Ascending aorta (tissue), 2 donors: ENCODE results near the gene YEATS4. TPM values are rescaled to one million over a fixed set of nuclear protein-coding genes. Genes with fewer than 3 reads are reported as not detected.
A peak's percentile ranks its signal among the peaks of the same experiment; 100 is the strongest.
"Not testable (repeated sequence)": the region's sequence is repeated elsewhere in the genome, so short reads cannot be mapped to it uniquely, and the experiment has no call there.

Source experiments
- DNase-seq, 2 donors: peaks; one replicate each; pipeline ENCODE4 v3.0.0-alpha.2; 2019; ENCODE audit warnings: low spot score in 2 of 2
- H3K27ac ChIP-seq, 2 donors: fragments of 200-600 bp; sonication (generic); one replicate each; pipeline ENCODE4 v1.5.1; 2016 to 2017; ENCODE audit warnings: mild to moderate bottlenecking in 1 of 2
- H3K27me3 ChIP-seq: fragments of 200-600 bp; sonication (generic); one replicate; pipeline ENCODE4 v1.5.1; 2017
- H3K36me3 ChIP-seq, 2 donors: fragments of 200-600 bp; sonication (generic); one replicate each; pipeline ENCODE4 v1.5.1; 2016
- H3K4me1 ChIP-seq, 2 donors: fragments of 200-600 bp; sonication (generic); one replicate each; pipeline ENCODE4 v1.5.1; 2016 to 2017; ENCODE audit warnings: mild to moderate bottlenecking in 1 of 2
- H3K4me3 ChIP-seq, 2 donors: fragments of 200-600 bp; sonication (generic); one replicate each; pipeline ENCODE4 v1.5.1; 2016 to 2017; ENCODE audit warnings: mild to moderate bottlenecking in 1 of 2
- H3K9me3 ChIP-seq, 2 donors: fragments of 200-600 bp; sonication (generic); one replicate each; pipeline ENCODE4 v1.5.1; 2016
- intact Hi-C: fragments of 100-400 bp; cut with DNase I; formaldehyde crosslinking; loops from one replicate; pipeline ENCODE4 v1.15.1; 2023
- total RNA-seq: library from RNA; depleted of rRNA; stranded (reverse); fragments of >200 nt; gene quantifications from one replicate; pipeline ENCODE4 v1.1.0, GENCODE V29; 2016
- TF ChIP-seq, protein P1 (sequence below), 3 experiments: fragments of 200-600 bp in 2 of 3; fragments of 450-650 bp in 1 of 3; sonication (generic) in 2 of 3; IDR thresholded peaks; one replicate each; pipeline ENCODE4 v1.5.1; 2016 to 2019; ENCODE audit warnings: antibody characterized with exemption in 3 of 3, mild to moderate bottlenecking in 1 of 3, moderate library complexity in 1 of 3

Gene YEATS4
- 4.3 TPM for total RNA-seq

DNA sequence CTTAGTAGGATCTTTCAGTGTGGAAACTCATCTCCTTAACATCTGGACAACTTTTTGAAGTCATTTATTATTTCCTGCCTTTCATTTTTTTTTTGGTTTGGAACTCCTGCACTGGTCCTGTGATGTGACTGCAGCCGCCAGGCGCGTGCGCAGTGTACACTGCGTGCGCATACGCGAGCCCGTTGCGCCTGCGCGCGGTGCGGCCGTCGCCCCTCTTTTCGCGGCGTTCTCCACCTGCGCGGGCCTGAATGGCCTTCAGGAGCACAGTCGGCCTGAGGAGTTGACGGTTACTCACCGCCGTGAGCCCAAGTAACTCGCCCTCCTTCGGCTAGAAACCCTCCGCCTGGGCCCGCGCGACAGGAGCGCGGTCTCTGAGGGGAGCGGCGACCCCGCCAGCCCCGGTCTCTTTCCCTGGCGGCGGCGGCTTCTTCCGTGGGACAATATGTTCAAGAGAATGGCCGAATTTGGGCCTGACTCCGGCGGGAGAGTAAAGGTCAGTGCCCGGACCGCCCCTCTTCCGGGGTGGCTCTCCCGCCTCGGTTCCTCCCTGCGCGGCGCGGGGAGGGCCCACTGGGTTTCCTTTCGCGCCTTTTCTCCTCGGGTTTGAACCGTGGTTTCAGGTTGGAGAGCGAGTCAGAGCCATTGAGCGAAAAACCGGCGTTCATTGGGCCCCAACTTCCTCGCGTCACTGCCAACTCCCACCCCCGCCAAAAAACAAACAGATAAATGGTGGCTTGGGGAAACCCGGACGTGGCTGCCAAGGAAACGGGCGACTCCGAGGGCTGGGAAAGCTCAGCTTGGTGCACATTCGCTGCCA is at the start of gene YEATS4:
Gene YEATS4, plus strand, starts transcription at position 213 of the 817 bp plus-strand sequence. Its CDS starts 230 bp downstream, at position 443.
- TF ChIP-seq, protein P1, sequence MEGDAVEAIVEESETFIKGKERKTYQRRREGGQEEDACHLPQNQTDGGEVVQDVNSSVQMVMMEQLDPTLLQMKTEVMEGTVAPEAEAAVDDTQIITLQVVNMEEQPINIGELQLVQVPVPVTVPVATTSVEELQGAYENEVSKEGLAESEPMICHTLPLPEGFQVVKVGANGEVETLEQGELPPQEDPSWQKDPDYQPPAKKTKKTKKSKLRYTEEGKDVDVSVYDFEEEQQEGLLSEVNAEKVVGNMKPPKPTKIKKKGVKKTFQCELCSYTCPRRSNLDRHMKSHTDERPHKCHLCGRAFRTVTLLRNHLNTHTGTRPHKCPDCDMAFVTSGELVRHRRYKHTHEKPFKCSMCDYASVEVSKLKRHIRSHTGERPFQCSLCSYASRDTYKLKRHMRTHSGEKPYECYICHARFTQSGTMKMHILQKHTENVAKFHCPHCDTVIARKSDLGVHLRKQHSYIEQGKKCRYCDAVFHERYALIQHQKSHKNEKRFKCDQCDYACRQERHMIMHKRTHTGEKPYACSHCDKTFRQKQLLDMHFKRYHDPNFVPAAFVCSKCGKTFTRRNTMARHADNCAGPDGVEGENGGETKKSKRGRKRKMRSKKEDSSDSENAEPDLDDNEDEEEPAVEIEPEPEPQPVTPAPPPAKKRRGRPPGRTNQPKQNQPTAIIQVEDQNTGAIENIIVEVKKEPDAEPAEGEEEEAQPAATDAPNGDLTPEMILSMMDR (IDR thresholded peaks at IDR 0.05) = no peak
- Histone ChIP-seq H3K9me3 (no peaks in the 10 kb centered on the region), H3K4me3 (peak within 1 kb of the TSS; percentile 65 to 88), H3K36me3 (no peaks in the 10 kb centered on the region), H3K27ac (peak within 1 kb of the TSS; percentile 95 to 97), H3K27me3 (no peaks in the 10 kb centered on the region), H3K4me1 (no peaks in the 10 kb centered on the region)
- peak; percentile 55 to 90 for DNase-seq
- intact Hi-C loops = loop anchor here (1.0 to 5.0 kb wide), 6 partner anchors 121 to 1218 kb away; partner anchors contain the start of genes CCT2, CNOT2, CPSF6 and RAB3IP

DNA sequence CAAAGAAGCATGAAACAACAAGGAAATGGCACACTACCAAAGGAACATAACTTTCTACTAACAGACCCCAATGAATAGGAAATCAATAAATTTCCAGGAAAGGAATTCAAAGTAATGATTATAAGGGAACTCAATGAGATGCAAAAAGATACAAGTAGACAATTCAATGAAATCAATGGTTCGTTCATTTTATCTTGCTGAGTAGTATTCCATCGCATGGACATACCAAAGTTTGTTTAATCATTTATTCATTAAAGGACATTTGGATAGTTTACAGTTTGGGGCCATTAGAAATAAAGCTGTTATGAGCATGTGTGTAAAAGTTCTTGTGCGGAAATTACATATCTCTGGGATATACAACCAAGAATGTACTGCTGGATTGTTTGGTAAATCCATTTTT is 46.3 kb upstream of the YEATS4 start:
- H3K9me3 ChIP-seq = no peaks in the 10 kb centered on the region
- H3K36me3 ChIP-seq = no peaks in the 10 kb centered on the region
- TF ChIP-seq, protein P1 (IDR thresholded peaks at IDR 0.05) = no peak
- intact Hi-C loops = no loop called here
- no peak for DNase-seq
- no peak overlapping the region for H3K27ac ChIP-seq
- H3K4me3 ChIP-seq = no peak overlapping the region
- no peaks in the 10 kb centered on the region for H3K27me3 ChIP-seq
- H3K4me1 ChIP-seq = no peaks in the 10 kb centered on the region

DNA sequence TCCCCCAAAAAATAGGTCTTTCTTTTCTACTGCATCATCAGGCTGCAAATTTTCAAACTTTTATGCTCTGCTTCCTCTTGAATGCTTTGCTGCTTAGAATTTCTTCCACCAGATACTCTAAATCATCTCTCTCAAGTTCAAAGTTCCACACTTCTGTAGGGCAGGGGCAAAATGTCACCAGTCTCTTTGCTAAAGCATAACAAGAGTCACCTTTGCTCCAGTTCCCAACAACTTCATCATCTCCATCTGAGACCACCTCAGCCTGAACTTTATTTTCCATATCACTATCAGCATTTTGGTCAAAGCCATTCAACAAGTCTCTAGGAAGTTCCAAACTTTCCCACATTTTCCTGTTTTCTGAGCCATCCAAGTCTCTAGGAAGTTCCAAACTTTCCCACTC is 42.8 kb upstream of the YEATS4 start:
- H3K4me1 ChIP-seq, H3K27ac ChIP-seq, intact Hi-C loops, H3K36me3 ChIP-seq, DNase-seq, H3K4me3 ChIP-seq, H3K9me3 ChIP-seq, H3K27me3 ChIP-seq: not testable (repeated sequence)

DNA sequence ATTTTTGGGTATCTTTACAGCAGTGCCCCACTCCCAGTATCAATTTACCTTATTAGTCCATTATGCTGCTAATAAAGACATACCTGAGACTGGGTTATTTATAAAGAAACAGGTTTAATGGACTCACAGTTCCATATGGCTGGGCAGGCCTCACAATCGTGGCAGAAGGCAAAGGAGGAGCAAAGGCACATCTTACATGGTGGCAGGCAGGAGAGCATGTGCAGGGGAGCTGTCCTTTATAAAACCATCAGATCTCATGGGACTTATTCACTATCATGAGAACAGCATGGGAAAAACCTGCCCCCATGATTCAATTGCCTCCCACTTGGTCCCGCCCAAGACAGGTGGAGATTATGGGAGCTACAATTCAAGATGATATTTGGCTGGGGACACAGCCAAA is 42.3 kb upstream of the YEATS4 start:
- intact Hi-C loops, H3K9me3 ChIP-seq, H3K27ac ChIP-seq, H3K4me3 ChIP-seq, H3K4me1 ChIP-seq, H3K27me3 ChIP-seq, H3K36me3 ChIP-seq, DNase-seq: not testable (repeated sequence)

DNA sequence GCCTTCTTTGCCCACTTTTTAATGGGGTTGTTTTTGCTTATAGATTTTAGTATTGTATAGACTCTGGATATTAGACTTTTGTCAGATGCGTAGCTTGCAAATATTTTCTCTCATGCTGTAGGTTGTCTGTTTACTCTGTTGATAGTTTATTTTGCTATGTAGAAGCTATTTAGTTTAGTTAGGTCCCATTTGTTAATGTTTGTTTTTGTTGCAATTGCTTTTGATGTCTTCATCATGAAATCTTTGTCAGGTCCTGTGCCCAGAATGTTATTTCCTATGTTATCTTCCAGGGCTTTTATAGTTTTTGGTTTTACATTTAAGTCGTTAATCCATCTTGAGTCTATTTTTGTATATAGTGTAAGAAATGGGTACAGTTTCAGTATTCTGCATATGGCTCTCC is 41.3 kb upstream of the YEATS4 start:
- Histone ChIP-seq H3K4me1 (no peaks in the 10 kb centered on the region), H3K27me3 (no peaks in the 10 kb centered on the region), H3K4me3 (no peak overlapping the region), H3K36me3 (no peaks in the 10 kb centered on the region), H3K27ac (no peak overlapping the region), H3K9me3 (no peaks in the 10 kb centered on the region)
- no peak for DNase-seq
- TF ChIP-seq, protein P1 (IDR thresholded peaks at IDR 0.05) = no peak
- intact Hi-C loops = no loop called here

DNA sequence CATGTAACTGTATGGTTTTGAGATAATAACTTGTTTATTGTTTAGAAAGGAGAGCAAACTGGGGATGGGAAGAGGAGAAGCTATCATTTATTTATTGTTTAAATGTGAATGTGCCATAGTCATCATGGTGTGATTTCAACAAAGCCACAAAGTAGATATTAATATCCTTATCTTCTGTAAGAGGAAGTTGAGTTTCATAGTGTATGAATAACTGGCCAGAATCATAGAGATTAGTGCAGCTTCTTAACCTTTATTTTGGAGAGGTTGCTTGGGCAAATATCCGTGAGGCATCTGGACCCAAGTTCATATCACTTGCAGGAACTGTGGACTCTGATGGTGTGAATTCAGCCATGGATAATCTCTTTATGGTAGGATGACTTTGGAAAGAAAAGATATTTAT is 38.2 kb upstream of the YEATS4 start:
- Histone ChIP-seq H3K9me3 (no peaks in the 10 kb centered on the region), H3K27me3 (no peaks in the 10 kb centered on the region), H3K4me1 (no peaks in the 10 kb centered on the region), H3K4me3 (no peak overlapping the region), H3K36me3 (no peaks in the 10 kb centered on the region), H3K27ac (no peak overlapping the region)
- no peak for DNase-seq
- TF ChIP-seq, protein P1 (IDR thresholded peaks at IDR 0.05) = no peak
- intact Hi-C loops = no loop called here
